Naive thymus-derived CD8-positive, alpha-beta T cell (primary cell): Measurements from ENCODE around the gene PUDP. TPM values are rescaled to one million over a fixed set of nuclear protein-coding genes. Genes with fewer than 3 reads are reported as not detected.
A peak's percentile ranks its signal among the peaks of the same experiment; 100 is the strongest.
"Not testable (repeated sequence)": the region's sequence is repeated elsewhere in the genome, so short reads cannot be mapped to it uniquely, and the experiment has no call there.

ENCODE experiments used
- ATAC-seq, 2 donors: fragments of 150-1000 bp; cut with Tn5 transposase in 1 of 2; sonication (Bioruptor Pico), chemical (Tn5 transposase) in 1 of 2; 1 replicate in 1 of 2; 2 replicates in 1 of 2; pipeline ENCODE4 v1.10.0; 2021; ENCODE audit warnings: mild to moderate bottlenecking in 2 of 2, moderate library complexity in 2 of 2
- POLR2A ChIA-PET: fragments of 350-600 bp; sonication (Branson Sonifier 250); formaldehyde crosslinking; loops from one replicate; lab custom pipeline; 2021; ENCODE audit warnings: antibody characterized with exemption; lab: Charles Lee
- DNase-seq, 10 donors: peaks; one replicate each; pipeline versions ENCODE4 v3.0.0 to v3.0.0-alpha.2; 2020 to 2022
- H3K27ac Mint-ChIP-seq, 10 donors: one replicate each; pipeline ENCODE4 v1.8.0; 2020 to 2022; ENCODE audit warnings: mild to moderate bottlenecking in 10 of 10, mixed read lengths in 10 of 10, moderate library complexity in 4 of 10, inconsistent platforms in 1 of 10
- H3K27me3 Mint-ChIP-seq, 5 donors: one replicate each; pipeline ENCODE4 v1.8.0; 2021 to 2022; ENCODE audit warnings: mixed read lengths in 5 of 5
- H3K36me3 Mint-ChIP-seq, 3 donors: one replicate each; pipeline ENCODE4 v1.8.0; 2020 to 2022; ENCODE audit warnings: mixed read lengths in 3 of 3, mild to moderate bottlenecking in 2 of 3, inconsistent platforms in 1 of 3
- H3K4me1 Mint-ChIP-seq, 4 donors: one replicate each; pipeline ENCODE4 v1.8.0; 2021 to 2022; ENCODE audit warnings: mixed read lengths in 4 of 4
- H3K4me3 Mint-ChIP-seq, 10 donors: one replicate each; pipeline ENCODE4 v1.8.0; 2020 to 2022; ENCODE audit warnings: mild to moderate bottlenecking in 10 of 10, mixed read lengths in 10 of 10, moderate library complexity in 6 of 10, inconsistent platforms in 1 of 10
- H3K9me3 Mint-ChIP-seq, 9 donors: one replicate each; pipeline ENCODE4 v1.8.0; 2020 to 2022; ENCODE audit warnings: mixed read lengths in 9 of 9, mild to moderate bottlenecking in 3 of 9, inconsistent platforms in 1 of 9, moderate library complexity in 1 of 9
- polyA plus RNA-seq, 3 donors: library from polyadenylated mRNA; unstranded; fragments of 300-500 nt; fragmentation: Illumina TruSeq; gene quantifications; one replicate each; pipeline ENCODE4 v1.2.3, GENCODE V29; 2021
- total RNA-seq, 8 experiments: library from RNA in 2 of 8; stranded (reverse) in 2 of 8; gene quantifications; one replicate each; pipeline ENCODE4 v1.2.3 and lab custom pipeline; 2021 to 2026

Gene PUDP
- total RNA-seq, result 10 to 100 TPM in 1 of 2 experiments, 1 to 10 TPM in 1; 8.6 to 10.0 TPM
- 10 to 100 TPM in 2 of 3 donors, 1 to 10 TPM in 1; 9.5 to 12.0 (median 11.4) TPM for polyA plus RNA-seq
- total RNA-seq (lab: John Stamatoyannopoulos, UW), result 2.0 to 12.4 (median 6.6) reads per million in 6 experiments

GRCh38 chrX:7147978-7148854 lies at the start of gene PUDP:
Gene PUDP (minus strand): TSS chrX:7148153. CDS start chrX:7148113, 40 bp downstream.
- Mint-ChIP-seq H3K27me3 (no peaks in the 10 kb centered on the region), H3K27ac (peak within 1 kb of the TSS; percentile 63 to 96 (median 92)), H3K36me3 (no peaks in the 10 kb centered on the region), H3K9me3 (no peaks in the 10 kb centered on the region), H3K4me3 (peak within 1 kb of the TSS; percentile 75 to 97 (median 91)), H3K4me1 (peaks cover 3 to 24% (median 15%) of the 10 kb centered on the region in 4 donors)
- POLR2A ChIA-PET, result interaction anchor here (0.8 kb wide), 1 partner anchor 10 kb away, joined by 3 read pairs; no protein-coding TSS in a partner anchor
- ATAC-seq, result peak; percentile 85 to 88
- peak; percentile 75 to 96 (median 84) for DNase-seq

- H3K4me1 Mint-ChIP-seq, result peaks cover 0 to 1% (median 0%) of the 10 kb centered on the region in 4 donors
- no peaks in the 10 kb centered on the region for H3K36me3 Mint-ChIP-seq
- DNase-seq (no peak), ATAC-seq (no peak)
- peaks cover 0 to 5% (median 0%) of the 10 kb centered on the region in 9 donors for H3K9me3 Mint-ChIP-seq
- POLR2A ChIA-PET, result no interaction called here
- H3K4me3 Mint-ChIP-seq, result no peak overlapping the region
- no peak overlapping the region for H3K27ac Mint-ChIP-seq
- H3K27me3 Mint-ChIP-seq, result no peaks in the 10 kb centered on the region
These were observed 46.7 kb upstream of the PUDP start for GRCh38 chrX:7194606-7195005.

GRCh38 chrX:7192871-7193270 lies 44.9 kb upstream of the PUDP start:
- Mint-ChIP-seq H3K36me3 (no peaks in the 10 kb centered on the region), H3K27ac (no peak overlapping the region), H3K27me3 (no peaks in the 10 kb centered on the region), H3K4me3 (no peak overlapping the region), H3K9me3 (peaks cover 0 to 5% (median 0%) of the 10 kb centered on the region in 9 donors), H3K4me1 (no peaks in the 10 kb centered on the region)
- POLR2A ChIA-PET, result no interaction called here
- DNase-seq, result no peak
- no peak for ATAC-seq

- peaks cover 0 to 5% (median 0%) of the 10 kb centered on the region in 9 donors for H3K9me3 Mint-ChIP-seq
- H3K36me3 Mint-ChIP-seq, result no peaks in the 10 kb centered on the region
- ATAC-seq (no peak), DNase-seq (no peak)
- no peaks in the 10 kb centered on the region for H3K27me3 Mint-ChIP-seq
- POLR2A ChIA-PET, result no interaction called here
- no peak overlapping the region for H3K27ac Mint-ChIP-seq
- no peaks in the 10 kb centered on the region for H3K4me1 Mint-ChIP-seq
- H3K4me3 Mint-ChIP-seq, result no peak overlapping the region
These were observed 43.7 kb upstream of the PUDP start for GRCh38 chrX:7191681-7192110.

- H3K36me3 Mint-ChIP-seq, result no peaks in the 10 kb centered on the region
- no peaks in the 10 kb centered on the region for H3K27me3 Mint-ChIP-seq
- no peak for ATAC-seq
- no peaks in the 10 kb centered on the region for H3K4me1 Mint-ChIP-seq
- no peak for DNase-seq
- POLR2A ChIA-PET, result no interaction called here
- H3K9me3 Mint-ChIP-seq, result peaks cover 0 to 5% (median 0%) of the 10 kb centered on the region in 9 donors
- no peak overlapping the region for H3K27ac Mint-ChIP-seq
- no peak overlapping the region for H3K4me3 Mint-ChIP-seq
These were observed 42.2 kb upstream of the PUDP start for GRCh38 chrX:7190157-7190556.

- H3K27me3 Mint-ChIP-seq, result no peaks in the 10 kb centered on the region
- POLR2A ChIA-PET, result no interaction called here
- no peak overlapping the region for H3K27ac Mint-ChIP-seq
- H3K4me3 Mint-ChIP-seq, result no peak overlapping the region
- no peaks in the 10 kb centered on the region for H3K4me1 Mint-ChIP-seq
- ATAC-seq (no peak), DNase-seq (no peak)
- H3K36me3 Mint-ChIP-seq, result no peaks in the 10 kb centered on the region
- peaks cover 0 to 5% (median 0%) of the 10 kb centered on the region in 9 donors for H3K9me3 Mint-ChIP-seq
These were observed 40.7 kb upstream of the PUDP start for GRCh38 chrX:7188672-7189071.

GRCh38 chrX:7184816-7185215 lies 36.9 kb upstream of the PUDP start:
- Mint-ChIP-seq H3K27ac (no peak overlapping the region), H3K4me3 (no peak overlapping the region), H3K4me1 (no peaks in the 10 kb centered on the region), H3K27me3 (no peaks in the 10 kb centered on the region), H3K9me3 (peaks cover 0 to 2% (median 0%) of the 10 kb centered on the region in 9 donors), H3K36me3 (peaks cover 0 to 7% (median 3%) of the 10 kb centered on the region in 3 donors)
- POLR2A ChIA-PET, result no interaction called here
- ATAC-seq, result no peak
- no peak for DNase-seq

- H3K4me1 Mint-ChIP-seq, result no peaks in the 10 kb centered on the region
- no peak overlapping the region for H3K4me3 Mint-ChIP-seq
- no peaks in the 10 kb centered on the region for H3K27me3 Mint-ChIP-seq
- DNase-seq (no peak), ATAC-seq (no peak)
- POLR2A ChIA-PET, result no interaction called here
- H3K9me3 Mint-ChIP-seq, result peaks cover 0 to 3% (median 0%) of the 10 kb centered on the region in 9 donors
- H3K36me3 Mint-ChIP-seq, result peaks cover 0 to 7% (median 3%) of the 10 kb centered on the region in 3 donors
- H3K27ac Mint-ChIP-seq, result no peak overlapping the region
These were observed 31.5 kb upstream of the PUDP start for GRCh38 chrX:7179446-7179845.

GRCh38 chrX:7178859-7179258 lies 30.9 kb upstream of the PUDP start:
- H3K27ac Mint-ChIP-seq, H3K36me3 Mint-ChIP-seq, H3K4me3 Mint-ChIP-seq, H3K9me3 Mint-ChIP-seq, H3K27me3 Mint-ChIP-seq, DNase-seq, ATAC-seq, POLR2A ChIA-PET, H3K4me1 Mint-ChIP-seq: not testable (repeated sequence)

- POLR2A ChIA-PET, result no interaction called here
- no peaks in the 10 kb centered on the region for H3K4me1 Mint-ChIP-seq
- H3K36me3 Mint-ChIP-seq, result peaks cover 0 to 6% (median 1%) of the 10 kb centered on the region in 3 donors
- ATAC-seq (no peak), DNase-seq (peak in 6 of 10 donors; percentile 12 to 59 (median 19))
- H3K4me3 Mint-ChIP-seq, result no peak overlapping the region
- peaks cover 0 to 8% (median 0%) of the 10 kb centered on the region in 9 donors for H3K9me3 Mint-ChIP-seq
- H3K27ac Mint-ChIP-seq, result no peak overlapping the region
- no peaks in the 10 kb centered on the region for H3K27me3 Mint-ChIP-seq
These were observed 22.9 kb upstream of the PUDP start for GRCh38 chrX:7170898-7171297.

GRCh38 chrX:7169627-7170026 lies 21.7 kb upstream of the PUDP start:
- H3K36me3 Mint-ChIP-seq, result peaks cover 0 to 6% (median 1%) of the 10 kb centered on the region in 3 donors
- H3K27me3 Mint-ChIP-seq, result no peaks in the 10 kb centered on the region
- ATAC-seq, result no peak
- H3K9me3 Mint-ChIP-seq, result peaks cover 0 to 8% (median 0%) of the 10 kb centered on the region in 9 donors
- H3K4me3 Mint-ChIP-seq, result no peak overlapping the region
- no peak overlapping the region for H3K27ac Mint-ChIP-seq
- no peaks in the 10 kb centered on the region for H3K4me1 Mint-ChIP-seq
- DNase-seq, result no peak
- POLR2A ChIA-PET, result no interaction called here

- Mint-ChIP-seq H3K9me3 (peaks cover 0 to 8% (median 0%) of the 10 kb centered on the region in 9 donors), H3K27me3 (no peaks in the 10 kb centered on the region), H3K4me1 (no peaks in the 10 kb centered on the region), H3K36me3 (peaks cover 0 to 6% (median 0%) of the 10 kb centered on the region in 3 donors), H3K4me3 (no peak overlapping the region), H3K27ac (no peak overlapping the region)
- ATAC-seq (no peak), DNase-seq (no peak)
- POLR2A ChIA-PET, result no interaction called here
These were observed 20.4 kb upstream of the PUDP start for GRCh38 chrX:7168371-7168770.

- ATAC-seq (no peak), DNase-seq (no peak)
- POLR2A ChIA-PET, result no interaction called here
- Mint-ChIP-seq H3K36me3 (peaks cover 0 to 3% (median 0%) of the 10 kb centered on the region in 3 donors), H3K27me3 (no peaks in the 10 kb centered on the region), H3K27ac (no peak overlapping the region), H3K4me1 (no peaks in the 10 kb centered on the region), H3K4me3 (no peak overlapping the region), H3K9me3 (peaks cover 0 to 5% (median 0%) of the 10 kb centered on the region in 9 donors)
These were observed 16.2 kb upstream of the PUDP start for GRCh38 chrX:7164174-7164573.
